ENCODE data around the gene AKR1C8.

Gene AKR1C8

GRCh38 chr10:5107860-5108526 lies 77.0 kb downstream of the AKR1C8 start:
- Mint-ChIP-seq H3K4me1 (ENCODE audit: low read depth) (no peaks in the 10 kb centered on the region), H3K27ac (no peak overlapping the region), H3K4me3 (no peak overlapping the region), H3K36me3 (ENCODE audit: low read depth) (no peaks in the 10 kb centered on the region), H3K9me3 (no peaks in the 10 kb centered on the region), H3K27me3 (no peaks in the 10 kb centered on the region)

- no peaks in the 10 kb centered on the region for H3K27me3 Mint-ChIP-seq
- no peaks in the 10 kb centered on the region for H3K4me1 Mint-ChIP-seq (ENCODE audit: low read depth)
- no peak overlapping the region for H3K4me3 Mint-ChIP-seq
- H3K9me3 Mint-ChIP-seq = no peaks in the 10 kb centered on the region
- no peak overlapping the region for H3K27ac Mint-ChIP-seq
- no peaks in the 10 kb centered on the region for H3K36me3 Mint-ChIP-seq (ENCODE audit: low read depth)
Observed at GRCh38 chr10:5106553-5106952, 78.4 kb downstream of the AKR1C8 start.

- Mint-ChIP-seq H3K36me3 (ENCODE audit: low read depth) (no peaks in the 10 kb centered on the region), H3K9me3 (no peaks in the 10 kb centered on the region), H3K4me1 (ENCODE audit: low read depth) (no peaks in the 10 kb centered on the region), H3K27me3 (no peaks in the 10 kb centered on the region), H3K4me3 (no peak overlapping the region), H3K27ac (no peak overlapping the region)
Observed at GRCh38 chr10:5105626-5106025, 79.3 kb downstream of the AKR1C8 start.
